Measurements from ENCODE around the gene PTPRG. TPM values are rescaled to one million over a fixed set of nuclear protein-coding genes. Genes with fewer than 3 reads are reported as not detected.

The PTPRG gene
- total and polyA plus RNA-seq, 12 donors = 6.3 to 119 (median 72.2) TPM

- Histone ChIP-seq H3K36me3 (replicated peaks in 1 of 2) (no peaks in the 10 kb centered on the region), H3K4me1 (replicated peaks in 1 of 2) (peaks cover 6 to 7% of the 10 kb centered on the region in 2 donors), H3K9me3 (replicated peaks in 1 of 3) (no peaks in the 10 kb centered on the region), H3K4me3 (no peak overlapping the region), H3K27me3 (no peaks in the 10 kb centered on the region), H3K27ac (no peak overlapping the region)
- TF ChIP-seq POLR2A (IDR thresholded peaks at IDR 0.05) (no peak), CTCF (IDR thresholded peaks at IDR 0.05) (no peak)
- 95 to 96% (median 95%) methylated on average over 8 of the region's 8 CpGs for WGBS, 4 donors
- no peak for DNase-seq
- intact Hi-C loops (cut with DNase I) = loop anchor here (10.0 kb wide), 2 partner anchors 318 to 618 kb away; partner anchors contain the start of gene PTPRG (in 1 of the 2)
Measured at GRCh38 chr3:62183087-62183486, 621.7 kb downstream of the PTPRG start.

- Histone ChIP-seq H3K27ac (no peak overlapping the region), H3K36me3 (replicated peaks in 1 of 2) (no peaks in the 10 kb centered on the region), H3K9me3 (replicated peaks in 1 of 3) (no peaks in the 10 kb centered on the region), H3K27me3 (no peaks in the 10 kb centered on the region), H3K4me1 (replicated peaks in 1 of 2) (peaks cover 6 to 7% of the 10 kb centered on the region in 2 donors), H3K4me3 (no peak overlapping the region)
- intact Hi-C loops (cut with DNase I) = loop anchor here (10.0 kb wide), 2 partner anchors 319 to 619 kb away; partner anchors contain the start of gene PTPRG (in 1 of the 2)
- 95 to 99% (median 96%) methylated on average over 7 to 10 of the region's 10 CpGs for WGBS, 4 donors
- no peak for TF ChIP-seq POLR2A (IDR thresholded peaks at IDR 0.05)
- TF ChIP-seq CTCF (IDR thresholded peaks at IDR 0.05) = no peak
- peak in 1 of 7 donors; percentile 33 for DNase-seq
Measured at GRCh38 chr3:62183969-62184368, 622.6 kb downstream of the PTPRG start.

- Histone ChIP-seq H3K27me3 (no peaks in the 10 kb centered on the region), H3K9me3 (replicated peaks in 1 of 3) (no peaks in the 10 kb centered on the region), H3K4me3 (no peak overlapping the region), H3K27ac (peak overlapping the region in 1 of 5 donors; percentile 45), H3K4me1 (replicated peaks in 1 of 2) (peaks cover 6 to 7% of the 10 kb centered on the region in 2 donors), H3K36me3 (replicated peaks in 1 of 2) (no peaks in the 10 kb centered on the region)
- WGBS, 4 donors = 45 to 58% (median 49%) methylated on average over 7 of the region's 7 CpGs
- peak in 5 of 7 donors; percentile 27 to 58 (median 34) for DNase-seq
- no peak for TF ChIP-seq CTCF (IDR thresholded peaks at IDR 0.05)
- no peak for TF ChIP-seq POLR2A (IDR thresholded peaks at IDR 0.05)
- intact Hi-C loops (cut with DNase I) = loop anchor here (10.0 kb wide), 2 partner anchors 320 to 620 kb away; partner anchors contain the start of gene PTPRG (in 1 of the 2)
Measured at GRCh38 chr3:62184559-62184958, 623.2 kb downstream of the PTPRG start.

GRCh38 chr3:62187022-62187431 lies 625.7 kb downstream of the PTPRG start:
- Histone ChIP-seq H3K36me3 (replicated peaks in 1 of 2) (no peaks in the 10 kb centered on the region), H3K9me3 (replicated peaks in 1 of 3) (no peaks in the 10 kb centered on the region), H3K27ac (no peak overlapping the region), H3K27me3 (no peaks in the 10 kb centered on the region), H3K4me1 (replicated peaks in 1 of 2) (peaks cover 6 to 7% of the 10 kb centered on the region in 2 donors), H3K4me3 (no peak overlapping the region)
- 73 to 80% (median 77%) methylated on average over 7 of the region's 7 CpGs for WGBS, 4 donors
- intact Hi-C loops (cut with DNase I) = loop anchor here (5.0 to 10.0 kb wide), 4 partner anchors 322 to 625 kb away; partner anchors contain the start of gene PTPRG (in 2 of the 2)
- TF ChIP-seq POLR2A (IDR thresholded peaks at IDR 0.05) = no peak
- peak; percentile 28 to 55 (median 44) for TF ChIP-seq CTCF (IDR thresholded peaks at IDR 0.05)
- DNase-seq = peak in 1 of 7 donors; percentile 54

Measured in adrenal gland (tissue), 12 donors.